Kidney glomerular epithelial cell (primary cell): ENCODE data around the gene CTIF.
A peak's percentile ranks its signal among the peaks of the same experiment; 100 is the strongest.

Source experiments
- DNase-seq: peaks from one replicate; lab custom pipeline; 2025; lab: John Stamatoyannopoulos, UW

CTIF gene

GRCh38 chr18:48732767-48733424 is 194.1 kb downstream of the CTIF start:
- DNase-seq: no peak

- DNase-seq: no peak
Measured at GRCh38 chr18:48733643-48734253, 194.9 kb downstream of the CTIF start.

- DNase-seq: no peak
Measured at GRCh38 chr18:48734460-48734859, 195.6 kb downstream of the CTIF start.

GRCh38 chr18:48735080-48735676 is 196.3 kb downstream of the CTIF start:
- DNase-seq: peak; percentile 19

DNA sequence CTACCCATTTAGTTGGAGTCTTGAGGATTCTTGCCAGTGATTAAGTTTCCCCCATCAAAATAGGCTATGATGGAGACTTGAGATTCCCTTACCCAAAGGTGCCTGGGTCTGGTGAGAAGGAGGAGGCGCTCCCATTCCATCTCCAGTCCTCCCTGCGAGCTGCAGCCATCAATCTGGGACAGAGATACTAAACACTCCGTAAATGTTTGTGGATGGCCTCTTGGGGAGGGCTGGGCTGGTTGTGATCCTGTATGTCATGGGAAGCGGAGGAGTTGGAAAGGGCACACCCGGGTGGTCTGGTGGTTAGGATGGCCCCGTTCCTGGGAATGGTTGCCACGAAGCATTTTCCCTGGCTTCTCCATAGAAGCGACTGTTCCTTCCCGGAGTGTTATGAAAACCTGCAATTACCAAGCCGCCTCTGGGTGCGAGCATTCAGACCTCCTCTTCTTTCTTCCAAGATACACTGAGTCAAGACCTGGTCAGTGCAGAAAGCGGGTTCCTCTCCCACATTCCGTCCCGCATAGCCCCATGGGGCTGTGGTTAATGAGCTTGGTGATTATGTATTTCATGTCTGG is 196.9 kb downstream of the CTIF start:
- DNase-seq: no peak

GRCh38 chr18:48736321-48737260 is 197.8 kb downstream of the CTIF start:
- DNase-seq: no peak

GRCh38 chr18:48739266-48740067 is 200.6 kb downstream of the CTIF start:
- DNase-seq: no peak

- no peak for DNase-seq
Measured at GRCh38 chr18:48740068-48740440, 201.2 kb downstream of the CTIF start.

- DNase-seq: no peak
Measured at GRCh38 chr18:48740851-48741485, 202.1 kb downstream of the CTIF start.

- no peak for DNase-seq
Measured at GRCh38 chr18:48741866-48742265, 203.0 kb downstream of the CTIF start.

- DNase-seq: no peak
Measured at GRCh38 chr18:48742304-48742703, 203.5 kb downstream of the CTIF start.

GRCh38 chr18:48742706-48743475 is 204.1 kb downstream of the CTIF start:
- DNase-seq: no peak

DNA sequence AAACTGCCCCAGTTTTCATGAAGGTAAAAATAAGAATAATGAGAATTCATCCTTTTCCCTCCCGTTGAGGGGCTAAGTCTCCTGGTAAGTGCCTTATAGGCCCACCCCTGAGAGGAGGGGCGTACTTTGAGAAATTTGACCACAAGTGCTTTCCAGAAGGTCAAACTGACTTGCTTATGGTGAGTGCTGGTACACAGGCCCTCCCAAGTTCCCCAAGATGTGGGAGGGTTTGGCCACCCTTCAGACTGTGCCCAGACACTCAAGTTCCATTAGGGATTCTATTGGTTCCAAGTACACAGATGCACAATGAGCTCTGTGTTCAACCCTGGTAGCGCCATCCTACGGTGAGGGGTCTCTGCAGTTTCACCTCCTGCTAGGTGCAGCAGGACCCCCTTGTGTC is 205.1 kb downstream of the CTIF start:
- no peak for DNase-seq

DNA sequence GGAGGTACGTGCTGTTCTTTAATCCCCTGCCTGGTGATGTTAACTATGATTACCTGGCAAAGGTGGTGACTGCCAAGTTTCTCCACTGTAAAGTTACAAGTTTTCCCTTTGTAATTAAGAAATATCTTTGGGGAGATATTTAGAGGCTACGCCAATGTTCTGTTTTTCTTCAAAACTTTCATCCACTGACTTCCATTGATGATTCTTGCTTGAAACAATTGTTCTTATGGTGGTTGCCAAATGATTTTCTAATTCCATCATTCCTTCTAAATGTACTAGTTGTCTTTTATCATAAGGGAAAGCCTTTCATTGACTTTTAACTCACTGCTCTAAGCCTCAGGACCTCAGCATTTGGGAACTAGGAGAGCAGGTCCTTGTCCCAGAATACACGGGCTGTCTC is 206.5 kb downstream of the CTIF start:
- no peak for DNase-seq

- DNase-seq: peak; percentile 69
Measured at GRCh38 chr18:48749768-48750167, 210.9 kb downstream of the CTIF start.

DNA sequence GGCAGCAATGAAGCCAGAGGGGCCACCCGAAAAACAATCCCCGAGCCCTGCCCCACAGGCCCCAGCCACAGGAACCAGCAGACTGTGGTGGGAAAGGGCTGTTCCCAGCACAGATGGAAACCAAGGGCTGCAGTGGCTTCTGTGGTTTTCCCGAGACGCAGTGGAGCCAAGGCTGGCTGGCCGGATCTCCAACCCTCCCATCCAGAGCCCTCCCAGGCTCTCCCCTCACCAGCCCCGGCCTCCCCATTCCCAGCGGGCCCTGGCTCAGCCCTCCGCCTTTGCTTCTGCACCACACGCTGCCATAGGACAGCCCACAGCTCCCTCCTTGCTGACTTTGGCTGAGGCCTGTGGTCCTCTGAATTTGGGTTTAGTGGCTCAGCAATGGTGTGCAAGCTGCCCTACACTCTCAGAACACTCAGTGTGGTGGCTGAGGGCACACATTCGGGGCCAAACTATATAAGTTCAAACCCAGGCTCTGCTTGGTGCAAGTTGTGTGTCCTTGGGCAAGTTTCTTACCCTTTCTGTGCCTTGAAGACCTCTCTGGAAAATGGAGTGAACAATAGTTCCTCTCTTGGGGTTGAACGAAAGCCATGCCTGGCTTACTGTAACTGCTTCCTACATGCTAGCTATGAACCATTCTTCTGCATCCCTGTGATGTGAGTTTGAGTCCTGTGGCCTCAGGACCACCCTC is 211.8 kb downstream of the CTIF start:
- DNase-seq: no peak

- DNase-seq: no peak
Measured at GRCh38 chr18:48751727-48752468, 213.1 kb downstream of the CTIF start.

DNA sequence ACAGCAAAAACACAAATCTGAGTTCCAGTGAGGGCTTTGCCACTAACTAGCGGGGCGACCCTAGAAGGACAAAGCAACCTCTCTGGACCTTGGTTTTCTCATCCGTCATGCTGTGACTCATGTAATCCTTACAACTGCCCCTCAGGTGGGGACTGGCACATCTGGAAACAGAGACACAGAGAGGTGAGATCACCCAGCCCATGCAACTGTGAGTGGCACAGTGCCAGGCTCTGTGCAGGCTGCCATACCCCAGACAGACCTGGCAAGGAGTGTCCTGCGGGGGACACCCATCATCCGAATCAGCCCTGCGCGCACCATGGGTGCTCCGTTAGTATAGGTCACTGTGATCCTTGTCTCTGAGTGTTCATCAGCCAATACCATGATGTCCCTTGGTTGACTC is 213.6 kb downstream of the CTIF start:
- DNase-seq: no peak

DNA sequence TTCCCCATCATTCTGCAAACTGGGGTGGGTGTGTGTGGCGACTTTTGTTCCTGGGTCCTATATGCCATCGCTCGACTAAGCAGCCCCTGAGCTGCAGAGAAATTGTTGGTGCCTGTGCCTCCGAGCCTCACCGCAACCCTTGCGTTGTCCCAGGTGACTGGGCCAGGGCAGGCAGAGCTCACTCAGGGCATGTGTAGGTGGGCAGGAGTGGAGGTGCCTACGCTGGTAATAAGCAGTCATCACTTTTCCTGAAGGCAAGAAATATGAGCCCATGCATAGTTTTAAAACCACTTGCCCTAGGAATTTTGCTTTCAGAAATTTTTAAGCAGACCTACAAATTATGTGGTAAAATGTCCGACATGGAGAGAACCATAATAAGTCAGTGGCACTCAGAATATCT is 214.1 kb downstream of the CTIF start:
- no peak for DNase-seq
